HG03139 (cell line): ENCODE data around the gene NPTXR.
"Not testable (repeated sequence)": the region's sequence is repeated elsewhere in the genome, so short reads cannot be mapped to it uniquely, and the experiment has no call there.

Experiments
- ATAC-seq: cut with Tn5 transposase; IDR thresholded peaks from one replicate; pipeline ENCODE4 v1.9.1; 2021; ENCODE audit not compliant: unreplicated experiment

Gene NPTXR

DNA sequence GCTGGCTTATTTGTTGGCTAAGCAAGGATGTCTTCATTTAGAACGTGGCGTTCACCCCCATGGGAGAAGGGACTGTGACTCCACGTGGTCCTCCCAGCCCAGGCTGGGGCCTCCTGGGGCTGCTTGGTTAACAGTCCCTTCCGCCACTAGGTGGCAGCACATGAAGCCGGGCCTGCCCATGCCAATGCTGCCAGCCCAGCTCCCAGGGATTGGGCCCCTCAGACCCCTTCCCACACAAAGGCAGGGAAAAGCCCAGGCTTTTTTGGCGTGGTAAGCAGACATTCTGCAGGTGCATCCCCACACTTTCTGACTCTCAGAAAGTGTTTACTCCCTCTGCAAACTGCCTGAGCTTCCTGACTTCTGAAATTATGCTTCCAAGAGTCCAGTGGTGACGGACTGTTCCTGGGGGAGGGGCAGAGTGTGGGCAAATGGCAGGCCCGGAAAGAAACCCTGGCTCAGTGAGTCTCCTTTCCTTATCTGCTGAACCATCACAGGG lies 25.1 kb upstream of the NPTXR start:
- ATAC-seq = no peak

DNA sequence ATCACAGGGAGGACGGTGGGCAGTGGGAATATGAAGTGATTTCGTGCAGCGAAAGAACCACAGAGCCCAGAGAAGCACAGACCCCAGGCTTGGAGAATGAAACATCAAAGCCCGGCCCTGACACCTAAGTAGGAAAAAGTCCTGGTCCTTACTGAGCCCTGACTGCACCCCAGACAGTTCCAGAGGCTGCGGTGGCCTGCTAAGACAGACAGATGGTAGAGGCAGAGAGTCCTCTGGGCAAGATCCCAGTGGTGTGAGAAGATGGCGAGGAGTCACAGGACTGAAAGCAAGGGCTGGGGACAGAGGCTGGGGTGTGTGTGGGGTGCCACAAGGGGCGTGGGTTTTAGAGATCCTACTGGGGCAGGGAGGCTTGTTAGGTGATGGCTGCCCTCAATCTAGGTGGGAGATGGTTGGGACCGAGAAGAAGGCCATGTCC lies 24.5 kb upstream of the NPTXR start:
- no peak for ATAC-seq

- ATAC-seq = no peak
Measured at GRCh38 chr22:38867471-38868285, 23.9 kb upstream of the NPTXR start.

- no peak for ATAC-seq
Measured at GRCh38 chr22:38867124-38867455, 23.3 kb upstream of the NPTXR start.

DNA sequence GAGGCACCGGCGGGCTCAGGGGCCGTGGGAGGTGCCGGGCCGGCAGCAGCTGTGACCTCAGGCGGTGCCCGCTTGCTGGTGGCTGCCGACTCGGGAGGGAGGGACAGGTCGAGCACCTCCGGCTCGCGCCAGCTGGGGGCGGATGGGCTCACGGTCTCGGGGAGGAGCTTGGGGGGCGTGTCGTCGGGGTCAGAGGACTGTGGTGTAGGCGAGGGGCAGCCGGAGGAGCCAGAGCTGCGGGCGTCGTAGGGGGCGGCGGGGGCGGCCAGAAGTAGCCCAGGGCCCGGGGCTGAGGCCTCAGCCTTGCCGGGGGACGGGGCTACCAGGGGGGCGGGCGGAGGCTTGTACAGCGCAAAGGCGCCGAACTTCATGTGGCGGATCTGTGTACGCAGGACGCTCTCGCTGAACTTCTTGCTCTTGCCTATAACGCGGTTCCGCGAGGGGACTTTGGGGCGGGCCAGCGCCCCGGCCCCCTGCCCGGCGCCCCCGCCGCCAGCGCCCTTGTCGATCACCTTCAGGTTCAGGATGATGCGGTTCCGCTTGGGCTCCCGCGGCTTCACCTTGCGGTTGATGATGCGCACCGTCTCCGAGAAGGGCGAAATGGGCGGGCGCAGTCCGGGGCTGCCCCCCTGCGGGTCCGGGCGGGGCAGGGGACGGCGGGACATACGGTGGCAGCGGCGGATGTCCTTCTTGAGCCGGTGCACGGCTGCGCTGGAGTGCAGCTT lies 22.7 kb upstream of the NPTXR start:
- no peak for ATAC-seq

DNA sequence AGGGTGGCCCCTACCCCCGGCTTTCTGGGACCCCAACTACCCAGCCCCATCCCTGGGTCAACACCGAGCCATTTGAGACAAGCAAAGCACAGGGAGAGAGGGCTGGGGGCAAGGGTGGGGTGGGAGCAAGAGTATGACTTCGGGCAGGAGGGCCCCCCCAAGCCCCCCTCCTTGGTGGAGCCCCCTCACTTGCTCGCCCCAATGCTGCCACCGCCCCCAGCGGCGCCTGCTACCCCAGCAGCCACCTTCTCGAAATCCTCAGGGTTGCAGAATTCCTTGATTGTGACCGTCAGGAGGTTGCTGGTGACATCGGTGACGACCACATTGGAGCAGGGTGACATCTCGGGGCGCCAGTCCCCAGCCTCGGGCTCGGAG lies 22.2 kb upstream of the NPTXR start:
- ATAC-seq = no peak

- no peak for ATAC-seq
Measured at GRCh38 chr22:38865201-38866023, 21.6 kb upstream of the NPTXR start.

DNA sequence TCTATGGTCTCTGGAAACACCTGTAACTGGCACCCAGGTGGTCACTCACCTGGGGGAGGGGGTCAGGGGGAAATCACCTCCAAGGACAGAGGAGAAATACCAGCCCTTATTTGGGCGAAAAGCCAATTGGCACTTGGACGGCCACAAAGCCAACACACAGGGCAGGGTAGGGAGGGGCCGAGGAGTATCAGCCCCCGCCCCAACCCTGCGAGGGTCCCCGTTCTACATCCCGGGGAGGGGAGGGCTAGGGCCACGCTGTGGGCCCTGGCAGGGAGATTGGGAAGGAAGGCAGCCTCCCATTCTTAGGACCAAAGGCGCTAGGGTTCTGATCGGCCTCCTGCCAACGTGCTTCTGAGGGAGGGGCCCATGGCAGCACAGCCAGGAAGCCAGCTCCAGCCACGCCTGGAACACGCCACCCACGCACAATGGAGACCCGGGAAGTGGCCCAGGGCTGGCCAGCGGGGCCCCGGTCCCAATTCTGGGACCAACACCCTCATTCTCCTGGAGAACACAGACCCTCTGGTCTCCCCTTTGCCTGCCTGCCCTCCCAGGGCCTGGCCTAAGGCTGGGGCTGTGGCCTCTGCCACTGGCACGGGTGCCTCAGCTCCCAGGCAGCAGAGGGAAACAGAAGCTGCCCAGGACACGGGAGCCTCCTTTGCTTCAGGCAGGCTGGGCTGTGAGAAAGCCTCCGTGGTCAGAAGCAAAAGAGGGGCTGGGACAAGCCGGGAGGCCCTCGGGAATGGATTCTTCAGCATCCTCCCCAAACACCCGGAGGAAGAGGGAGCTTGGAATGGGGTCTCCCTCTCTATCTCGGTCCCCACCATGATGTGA lies 20.7 kb upstream of the NPTXR start:
- ATAC-seq = no peak

- no peak for ATAC-seq
Measured at GRCh38 chr22:38863531-38864131, 19.8 kb upstream of the NPTXR start.

DNA sequence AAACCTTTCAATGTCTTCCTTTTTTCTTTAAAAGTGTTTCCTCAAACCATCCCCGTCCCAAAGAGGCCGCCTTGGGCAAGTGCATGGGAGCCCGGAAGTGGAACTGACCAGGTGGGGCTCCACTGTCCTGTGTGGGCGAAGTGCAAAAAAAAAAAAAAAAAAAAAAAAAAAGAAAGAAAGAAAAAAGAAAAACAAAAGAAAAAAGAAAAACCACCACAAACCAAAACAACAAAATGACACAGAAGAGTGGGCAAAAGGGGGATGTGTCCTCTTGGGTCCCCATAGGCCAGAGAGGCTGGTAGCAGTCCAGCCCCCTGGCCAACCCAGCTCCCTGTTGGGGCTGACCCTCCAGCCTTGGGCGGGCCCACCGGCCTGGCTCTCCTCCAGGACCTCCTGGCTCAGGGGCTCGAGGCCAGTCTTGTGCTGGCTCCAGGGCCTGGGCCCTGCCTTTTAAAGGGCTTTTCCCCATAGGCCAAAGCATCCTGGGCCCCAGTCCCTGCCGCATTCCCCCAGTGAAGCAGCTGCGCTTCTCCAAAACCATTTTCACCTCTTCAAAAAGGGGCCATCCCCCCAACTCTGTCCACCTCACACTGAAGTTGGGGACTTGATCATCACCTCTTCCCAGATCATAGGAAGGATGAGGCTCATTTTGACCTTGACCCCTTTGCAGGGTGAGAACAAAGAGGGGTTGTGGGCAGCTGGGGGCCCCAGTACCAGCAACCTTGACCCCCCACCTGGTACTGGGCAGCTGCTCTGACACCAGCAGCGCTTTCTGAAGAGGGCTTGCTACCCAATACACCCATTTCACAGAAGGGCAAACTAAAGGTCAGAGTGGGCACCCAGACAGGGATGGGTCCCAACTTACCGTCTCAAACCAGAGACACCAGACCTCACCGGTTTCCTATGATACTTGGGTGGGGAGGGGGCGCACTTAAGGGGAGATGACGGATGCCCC lies 18.8 kb upstream of the NPTXR start:
- ATAC-seq = no peak

DNA sequence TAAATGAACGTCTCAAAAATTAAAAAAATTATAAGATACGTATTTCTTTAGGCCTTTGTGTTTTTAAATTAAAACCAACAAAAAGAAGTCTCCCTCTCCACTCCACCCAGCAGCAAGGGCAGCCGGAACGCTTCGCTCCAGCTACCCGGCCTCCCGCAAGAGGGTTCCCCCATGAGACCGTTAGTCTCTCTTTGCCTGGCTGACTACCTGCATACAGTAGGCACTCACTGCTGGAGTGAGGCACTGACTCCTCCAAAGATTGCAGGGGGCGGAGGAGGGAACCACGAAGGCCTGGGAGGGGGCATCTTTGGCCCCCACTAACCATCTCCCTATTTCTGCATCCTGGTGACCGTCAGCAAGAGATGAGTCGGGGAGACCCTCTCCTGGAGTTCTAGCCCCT lies 18.1 kb upstream of the NPTXR start:
- no peak for ATAC-seq

DNA sequence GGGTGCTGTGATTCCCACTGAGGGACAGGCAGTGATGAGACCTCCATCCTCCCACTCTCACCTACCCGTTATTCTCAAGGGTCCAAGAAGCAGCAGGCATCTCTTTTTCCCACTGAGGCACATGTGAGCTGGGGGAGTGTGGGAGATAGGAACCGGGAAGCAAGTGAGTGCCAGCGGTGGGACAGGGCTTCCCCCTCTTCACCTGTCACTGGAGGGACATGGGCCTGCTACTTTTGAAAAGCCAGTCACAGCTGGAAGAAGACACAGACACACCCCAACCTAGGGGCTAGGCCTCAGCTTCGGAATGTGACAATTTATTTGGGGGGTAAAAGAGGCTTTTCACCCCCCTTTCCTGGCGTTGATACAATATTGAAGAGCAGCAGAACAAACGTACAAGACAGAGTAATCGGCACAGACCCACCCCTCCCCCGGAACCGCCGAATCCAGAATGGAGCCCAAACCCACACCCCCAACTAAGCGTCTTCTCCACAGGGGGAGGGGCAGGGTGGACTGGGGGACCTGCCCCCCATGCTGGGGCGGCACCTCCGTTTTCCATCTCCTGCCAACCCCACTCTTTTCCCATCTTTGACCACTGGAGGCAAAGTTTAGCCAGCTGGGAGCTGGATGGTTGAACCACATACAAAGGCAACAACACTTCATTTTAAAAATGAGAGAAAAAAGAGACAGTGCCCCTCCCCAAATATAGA lies 17.5 kb upstream of the NPTXR start:
- no peak for ATAC-seq

DNA sequence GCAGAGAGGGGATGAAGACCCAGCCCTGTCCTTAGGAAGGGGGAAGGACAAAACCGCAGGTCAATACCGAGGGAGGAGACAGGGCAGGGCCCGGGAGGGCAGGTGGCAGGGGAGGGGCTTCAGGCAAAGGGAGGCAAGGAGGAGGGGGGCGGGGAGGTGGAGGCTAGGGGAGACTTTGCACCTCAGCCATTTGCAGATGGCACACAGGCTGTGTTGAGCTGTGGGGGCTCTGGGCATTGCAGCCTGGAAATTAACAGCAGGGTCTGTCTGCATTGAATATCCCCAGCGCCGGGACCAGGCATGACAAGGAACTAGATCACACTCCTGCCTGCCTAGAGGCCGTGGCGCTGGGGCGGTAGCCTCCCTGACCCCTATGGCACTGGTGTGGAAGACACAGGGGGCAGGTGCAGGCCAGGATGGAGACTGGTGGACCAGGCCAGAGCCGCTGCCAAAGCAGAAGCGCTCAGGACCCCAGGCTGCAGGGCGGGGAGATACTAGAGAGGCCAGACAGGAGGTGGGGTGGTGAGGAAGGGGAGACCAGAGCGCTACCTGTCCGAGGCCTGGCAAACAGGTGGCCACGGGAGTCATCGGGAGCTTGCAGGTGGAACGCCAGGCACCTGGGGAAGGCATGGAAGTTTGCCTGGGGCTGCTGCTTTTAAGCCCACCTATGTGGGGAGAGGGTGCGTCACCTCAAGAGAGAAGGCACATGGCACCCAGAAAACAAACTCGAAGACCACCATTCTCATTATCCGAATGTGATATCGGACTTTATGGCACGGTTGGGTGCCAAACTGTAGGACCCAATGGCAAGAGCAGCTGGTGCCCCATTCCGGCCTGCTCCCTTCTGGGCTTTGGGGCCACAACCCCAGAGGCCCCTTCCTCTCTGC lies 16.7 kb upstream of the NPTXR start:
- no peak for ATAC-seq

DNA sequence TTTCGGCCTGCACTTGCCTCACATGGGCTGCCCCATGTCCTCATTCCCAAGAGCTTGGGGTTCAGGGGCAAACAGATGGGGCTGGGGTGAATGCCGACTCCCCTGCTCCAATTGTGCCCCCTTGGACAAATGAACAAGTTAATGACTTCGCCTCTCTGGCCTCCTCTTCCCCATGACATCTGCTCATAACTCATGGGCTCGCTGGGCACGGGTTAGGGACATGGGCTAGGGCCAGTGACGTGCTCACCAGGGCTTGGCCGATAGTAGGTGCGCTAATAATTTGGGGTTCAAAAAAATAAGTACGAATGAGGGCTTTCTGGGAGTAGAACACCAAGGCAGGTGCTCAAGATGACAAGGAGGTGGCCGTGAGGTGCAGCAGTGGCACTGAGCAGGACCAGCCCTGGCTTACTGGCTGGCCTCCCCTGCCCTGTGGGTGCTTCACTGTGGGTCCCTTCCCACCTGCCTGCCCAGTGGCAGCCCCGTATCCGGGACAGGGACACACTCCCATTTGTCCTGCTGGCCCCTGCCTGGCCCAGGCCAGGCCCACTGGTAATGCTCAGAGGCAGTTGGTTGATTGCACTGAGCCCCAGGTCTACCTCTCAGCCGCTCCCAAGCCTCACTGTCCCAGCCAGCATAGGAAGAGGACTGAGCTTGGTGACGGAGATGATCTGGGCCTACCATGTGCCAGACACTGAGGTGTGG lies 15.9 kb upstream of the NPTXR start:
- no peak for ATAC-seq

DNA sequence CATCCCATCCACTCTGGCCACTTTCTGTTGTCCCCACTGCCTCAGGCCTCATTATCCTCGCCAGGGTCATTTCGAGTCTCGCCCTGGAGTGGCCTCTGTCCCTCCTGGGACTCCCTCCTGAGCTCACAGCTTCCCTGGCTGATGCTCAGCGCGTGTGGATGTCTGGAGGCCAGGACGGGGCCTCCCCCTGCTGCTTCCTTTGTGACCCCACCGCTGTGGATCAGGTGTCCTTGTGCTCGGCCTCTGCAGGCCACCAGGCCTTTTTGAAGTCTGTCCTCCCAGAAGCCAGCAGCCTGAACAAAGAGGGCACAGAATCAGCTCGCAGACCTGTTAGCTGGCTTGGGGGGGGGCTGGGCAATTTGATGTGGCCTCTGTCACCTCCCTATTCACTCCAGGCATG lies 14.7 kb upstream of the NPTXR start:
- ATAC-seq = no peak

DNA sequence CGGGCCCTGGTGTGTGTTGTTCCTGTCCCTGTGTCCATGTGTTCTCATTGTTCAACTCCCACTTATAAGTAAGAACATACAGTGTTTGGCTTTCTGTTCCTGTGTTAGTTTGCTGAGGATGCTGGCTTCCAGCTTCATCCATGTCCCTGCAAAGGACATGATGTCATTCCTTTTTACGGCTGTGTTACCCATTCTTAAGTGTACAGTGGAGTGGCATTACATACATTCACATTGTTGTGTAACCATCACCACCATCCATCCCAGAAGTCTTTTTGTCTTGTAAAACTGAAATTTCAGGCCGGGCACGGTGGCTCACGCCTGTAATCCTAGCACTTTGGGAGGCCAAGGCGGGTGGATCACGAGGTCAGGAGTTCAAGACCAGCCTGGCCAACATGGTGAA lies 10.6 kb upstream of the NPTXR start:
- not testable (repeated sequence) for ATAC-seq

GRCh38 chr22:38853883-38854282 lies 10.1 kb upstream of the NPTXR start:
- ATAC-seq = not testable (repeated sequence)
